Right lobe of liver (tissue), 6 donors: ENCODE measurements around the gene FILIP1L. TPM values are rescaled to one million over a fixed set of nuclear protein-coding genes. Genes with fewer than 3 reads are reported as not detected.

ENCODE experiments used
- ATAC-seq, 4 donors: fragments of 200-7000 bp; cut with Tn5 transposase; one replicate each; pipeline ENCODE4 v1.9.1; 2020; ENCODE audit warnings: mild to moderate bottlenecking in 4 of 4, moderate library complexity in 4 of 4
- DNase-seq, 3 donors: peaks; one replicate each; pipeline ENCODE4 v3.0.0-alpha.2; 2020
- H3K27ac ChIP-seq, 3 donors: fragments of 200-600 bp; one replicate each; pipeline ENCODE4 v1.8.0; 2022
- H3K27me3 ChIP-seq, 2 donors: fragments of 200-600 bp; one replicate each; pipeline ENCODE4 v1.8.0; 2022
- H3K36me3 ChIP-seq, 4 donors: fragments of 200-600 bp; sonication (generic) in 1 of 4; one replicate each; pipeline versions ENCODE4 v1.5.1 to v1.8.0; 2017 to 2022; ENCODE audit warnings: control low read depth in 1 of 4
- H3K4me1 ChIP-seq, 4 donors: fragments of 200-600 bp; sonication (generic) in 1 of 4; one replicate each; pipeline versions ENCODE4 v1.5.1 to v1.8.0; 2017 to 2022; ENCODE audit warnings: control low read depth in 1 of 4
- H3K4me3 ChIP-seq, 3 donors: fragments of 200-600 bp; one replicate each; pipeline ENCODE4 v1.8.0; 2022
- H3K9me3 ChIP-seq, 4 donors: fragments of 200-600 bp; sonication (generic) in 1 of 4; one replicate each; pipeline versions ENCODE4 v1.5.1 to v1.8.0; 2017 to 2022; ENCODE audit warnings: control low read depth in 1 of 4
- POLR2A ChIP-seq: fragments of 450-650 bp; IDR thresholded peaks from one replicate; pipeline ENCODE4 v1.6.1; 2017; ENCODE audit warnings: antibody characterized with exemption, mild to moderate bottlenecking
- WGBS: methylation state at CpG from one replicate; pipeline ENCODE4 v1.1.6; 2018; ENCODE audit warnings: low coverage, low lambda C conversion rate; ENCODE audit not compliant: insufficient coverage; ENCODE audit errors: missing lambda C conversion rate; 5-methylcytosine and 5-hydroxymethylcytosine counted together
- intact Hi-C, 2 donors: fragments of 100-400 bp; cut with DNase I; formaldehyde crosslinking; loops; one replicate each; pipeline versions ENCODE4 v1.11.2 to v1.14.1; 2022
- total RNA-seq, 6 experiments: library from RNA; depleted of rRNA in 2 of 6; stranded (reverse); fragments of >200 nt in 2 of 6; fragmentation: NEBNext Ultra II Directional in 3 of 6; extraction: Animal tissue kit (Norgen Biotek cat#: 25700) in 3 of 6; gene quantifications; one replicate each; pipeline versions ENCODE4 v1.1.0 to v1.2.4, GENCODE V29; 2016 to 2023
- TF ChIP-seq, protein P1 (sequence below), 4 donors: fragments of 200-600 bp in 3 of 4; fragments of 450-650 bp in 1 of 4; IDR thresholded peaks; one replicate each; pipeline versions ENCODE4 v1.5.1 to v1.8.0; 2016 to 2022; ENCODE audit warnings: antibody characterized with exemption in 4 of 4, mild to moderate bottlenecking in 2 of 4
- donor health status: DM: no; HTN: yes; CAD: no.
- donor health status: DM: no; HTN: no; CAD: no.
- donor health status: DM: no; HTN: no; CAD: no.
- donor health status: DM: no; HTN: yes; CAD: no.
- donor health status: DM: no; HTN: yes; CAD: no.

Gene FILIP1L
- total RNA-seq, 6 experiments from 2014 or later = 0.97 to 10.8 (median 3.6) TPM

DNA sequence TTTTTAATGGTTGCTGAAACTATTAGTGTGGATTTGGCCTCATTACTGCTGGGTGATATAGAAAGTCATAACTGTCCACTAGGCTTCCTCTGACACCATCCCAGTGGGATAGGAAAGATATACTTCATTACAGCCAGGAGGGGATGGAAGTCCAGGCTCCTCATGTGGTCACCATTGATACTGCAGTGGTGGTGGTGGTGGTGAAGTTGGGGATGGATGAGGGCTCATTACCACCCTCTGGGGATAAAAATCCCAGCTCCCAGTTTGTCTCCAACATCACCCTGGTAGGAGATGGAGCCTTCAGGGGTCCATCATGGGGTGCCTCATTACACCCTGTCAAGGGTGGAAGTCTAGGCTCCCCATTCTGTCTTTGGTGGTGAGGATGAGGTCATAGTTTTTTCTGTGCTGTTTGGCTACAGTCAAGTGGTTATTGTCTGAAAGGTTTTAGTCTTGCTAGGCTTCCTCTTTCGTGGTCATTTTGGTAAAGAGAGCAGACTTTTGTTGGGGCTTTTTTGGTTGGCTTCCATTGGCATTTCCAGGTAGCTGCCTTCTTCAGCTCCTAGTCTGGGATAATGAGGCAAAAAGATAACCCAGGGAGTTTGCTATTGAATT, 30.1 kb upstream of the FILIP1L start:
- no peaks in the 10 kb centered on the region for H3K27me3 ChIP-seq
- no peak for TF ChIP-seq POLR2A
- TF ChIP-seq, protein P1, sequence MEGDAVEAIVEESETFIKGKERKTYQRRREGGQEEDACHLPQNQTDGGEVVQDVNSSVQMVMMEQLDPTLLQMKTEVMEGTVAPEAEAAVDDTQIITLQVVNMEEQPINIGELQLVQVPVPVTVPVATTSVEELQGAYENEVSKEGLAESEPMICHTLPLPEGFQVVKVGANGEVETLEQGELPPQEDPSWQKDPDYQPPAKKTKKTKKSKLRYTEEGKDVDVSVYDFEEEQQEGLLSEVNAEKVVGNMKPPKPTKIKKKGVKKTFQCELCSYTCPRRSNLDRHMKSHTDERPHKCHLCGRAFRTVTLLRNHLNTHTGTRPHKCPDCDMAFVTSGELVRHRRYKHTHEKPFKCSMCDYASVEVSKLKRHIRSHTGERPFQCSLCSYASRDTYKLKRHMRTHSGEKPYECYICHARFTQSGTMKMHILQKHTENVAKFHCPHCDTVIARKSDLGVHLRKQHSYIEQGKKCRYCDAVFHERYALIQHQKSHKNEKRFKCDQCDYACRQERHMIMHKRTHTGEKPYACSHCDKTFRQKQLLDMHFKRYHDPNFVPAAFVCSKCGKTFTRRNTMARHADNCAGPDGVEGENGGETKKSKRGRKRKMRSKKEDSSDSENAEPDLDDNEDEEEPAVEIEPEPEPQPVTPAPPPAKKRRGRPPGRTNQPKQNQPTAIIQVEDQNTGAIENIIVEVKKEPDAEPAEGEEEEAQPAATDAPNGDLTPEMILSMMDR (IDR thresholded peaks at IDR 0.05) = no peak
- no peaks in the 10 kb centered on the region for H3K4me1 ChIP-seq
- DNase-seq (no peak), ATAC-seq (no peak)
- no peak overlapping the region for H3K4me3 ChIP-seq
- no peak overlapping the region for H3K27ac ChIP-seq
- intact Hi-C loops = no loop called here
- no peaks in the 10 kb centered on the region for H3K9me3 ChIP-seq
- H3K36me3 ChIP-seq = no peaks in the 10 kb centered on the region
- 67% methylated on average over 1 of the region's 1 CpG for WGBS

DNA sequence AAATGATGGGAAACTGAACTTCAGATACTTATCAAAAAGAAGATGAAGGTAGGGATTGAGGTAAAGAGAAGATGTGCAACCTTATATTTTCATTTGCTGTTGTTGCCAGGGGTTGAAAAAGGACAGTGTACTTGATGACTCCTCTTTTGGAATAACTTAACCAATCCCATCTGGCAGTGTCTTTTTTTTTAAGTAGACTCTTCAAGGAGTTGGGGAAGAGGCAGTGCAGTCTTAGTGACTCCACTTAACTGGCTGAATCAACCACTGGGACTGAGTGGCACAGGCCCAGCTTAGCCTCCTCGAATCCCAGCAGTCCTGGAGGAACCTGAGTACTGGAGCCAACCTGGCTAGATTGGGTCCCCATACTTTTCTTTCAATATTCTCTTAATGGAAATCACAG, 27.3 kb upstream of the FILIP1L start:
- no peak for ATAC-seq
- 100% methylated on average over 1 of the region's 1 CpG for WGBS
- H3K4me1 ChIP-seq = no peaks in the 10 kb centered on the region
- no peaks in the 10 kb centered on the region for H3K36me3 ChIP-seq
- TF ChIP-seq POLR2A = no peak
- TF ChIP-seq, protein P1 (IDR thresholded peaks at IDR 0.05) = no peak
- DNase-seq = no peak
- no peak overlapping the region for H3K4me3 ChIP-seq
- no peaks in the 10 kb centered on the region for H3K27me3 ChIP-seq
- no peak overlapping the region for H3K27ac ChIP-seq
- intact Hi-C loops = no loop called here
- no peaks in the 10 kb centered on the region for H3K9me3 ChIP-seq

DNA sequence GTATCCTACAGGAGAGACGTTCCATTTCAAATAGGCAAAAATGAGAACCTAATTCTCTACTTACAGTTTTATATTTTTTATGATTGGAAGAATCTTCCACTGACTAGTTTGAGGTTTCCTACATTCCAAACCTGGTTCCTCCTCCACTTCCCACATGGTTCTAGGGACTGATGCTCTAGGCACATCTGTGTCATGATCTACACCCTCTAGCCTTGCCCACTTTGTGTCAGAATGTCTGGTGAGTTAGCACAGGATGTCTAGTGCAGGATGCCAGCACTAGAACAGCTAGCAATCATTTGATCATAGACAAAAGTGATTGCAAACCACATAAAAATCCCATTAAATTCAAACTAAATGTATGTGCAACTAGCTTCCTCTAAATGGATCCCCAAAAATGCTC, 26.7 kb upstream of the FILIP1L start:
- H3K27me3 ChIP-seq = no peaks in the 10 kb centered on the region
- H3K36me3 ChIP-seq = no peaks in the 10 kb centered on the region
- DNase-seq (no peak), ATAC-seq (no peak)
- H3K9me3 ChIP-seq = no peaks in the 10 kb centered on the region
- H3K4me1 ChIP-seq = no peaks in the 10 kb centered on the region
- TF ChIP-seq, protein P1 (IDR thresholded peaks at IDR 0.05) = no peak
- TF ChIP-seq POLR2A = no peak
- no peak overlapping the region for H3K27ac ChIP-seq
- no peak overlapping the region for H3K4me3 ChIP-seq
- 100% methylated on average over 1 of the region's 1 CpG for WGBS
- intact Hi-C loops = no loop called here

DNA sequence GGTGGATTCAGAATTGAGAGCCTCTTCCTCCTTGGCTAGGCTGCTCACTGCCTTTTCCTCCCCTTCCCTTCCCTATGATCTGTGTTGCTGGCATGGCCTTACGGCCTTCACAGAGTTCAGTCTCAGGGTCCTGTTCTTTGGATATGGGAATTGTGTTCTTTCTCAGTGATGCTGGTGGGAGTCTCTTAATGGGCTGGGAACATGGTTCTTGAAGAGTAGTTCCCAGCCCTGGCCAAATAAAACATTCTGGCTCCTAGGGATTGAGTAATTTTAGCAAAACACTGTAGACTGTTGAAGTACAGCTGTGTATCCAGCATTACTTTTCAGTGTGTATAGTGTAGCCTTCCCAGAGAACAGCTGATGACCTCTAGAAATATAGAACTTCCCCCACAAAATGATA, 22.6 kb upstream of the FILIP1L start:
- no peaks in the 10 kb centered on the region for H3K4me1 ChIP-seq
- no peaks in the 10 kb centered on the region for H3K27me3 ChIP-seq
- no peak overlapping the region for H3K27ac ChIP-seq
- H3K36me3 ChIP-seq = no peaks in the 10 kb centered on the region
- DNase-seq = no peak
- TF ChIP-seq, protein P1 (IDR thresholded peaks at IDR 0.05) = no peak
- TF ChIP-seq POLR2A = no peak
- 100% methylated on average over 1 of the region's 1 CpG for WGBS
- no peak overlapping the region for H3K4me3 ChIP-seq
- intact Hi-C loops = no loop called here
- no peak for ATAC-seq
- no peaks in the 10 kb centered on the region for H3K9me3 ChIP-seq

DNA sequence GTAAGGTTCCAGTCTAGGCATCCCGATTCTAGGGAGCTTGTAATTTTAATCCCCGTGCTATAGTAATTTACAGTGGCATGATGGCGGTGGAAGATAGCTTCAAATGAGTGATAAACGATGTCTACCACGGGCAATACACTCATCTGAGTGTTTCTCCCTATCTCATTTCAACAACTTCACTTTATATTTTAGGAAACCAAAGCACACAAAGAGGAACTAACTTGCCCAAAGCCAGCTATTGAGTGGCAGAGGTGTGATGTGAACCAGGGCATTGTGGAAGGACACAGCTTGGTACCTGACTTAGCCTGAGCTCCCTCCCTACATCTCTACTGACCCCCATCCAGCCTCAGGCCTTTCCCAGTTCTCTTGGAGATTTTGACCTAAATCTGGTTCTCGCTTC, 16.9 kb upstream of the FILIP1L start:
- Histone ChIP-seq H3K36me3 (no peaks in the 10 kb centered on the region), H3K4me1 (no peaks in the 10 kb centered on the region), H3K4me3 (no peak overlapping the region), H3K9me3 (no peaks in the 10 kb centered on the region), H3K27me3 (no peaks in the 10 kb centered on the region), H3K27ac (no peak overlapping the region)
- no peak for DNase-seq
- intact Hi-C loops = no loop called here
- TF ChIP-seq POLR2A = no peak
- TF ChIP-seq, protein P1 (IDR thresholded peaks at IDR 0.05) = no peak
- WGBS = 65% methylated on average over 6 of the region's 6 CpGs
- no peak for ATAC-seq
